Stimulated activated CD8-positive, alpha-beta memory T cell treated with anti-CD3 and anti-CD28 coated beads, Interleukin-4, amount 100 ng/mL, for 4 hours (primary cell): Measurements from ENCODE around the gene ESPL1.
"Not testable (repeated sequence)": the region's sequence is repeated elsewhere in the genome, so short reads cannot be mapped to it uniquely, and the experiment has no call there.

Experiments
- DNase-seq, 2 donors: peaks; one replicate each; pipeline ENCODE4 v3.0.0-alpha.2; 2020; ENCODE audit warnings: low read depth in 2 of 2, low spot score in 1 of 2

The ESPL1 gene

DNA sequence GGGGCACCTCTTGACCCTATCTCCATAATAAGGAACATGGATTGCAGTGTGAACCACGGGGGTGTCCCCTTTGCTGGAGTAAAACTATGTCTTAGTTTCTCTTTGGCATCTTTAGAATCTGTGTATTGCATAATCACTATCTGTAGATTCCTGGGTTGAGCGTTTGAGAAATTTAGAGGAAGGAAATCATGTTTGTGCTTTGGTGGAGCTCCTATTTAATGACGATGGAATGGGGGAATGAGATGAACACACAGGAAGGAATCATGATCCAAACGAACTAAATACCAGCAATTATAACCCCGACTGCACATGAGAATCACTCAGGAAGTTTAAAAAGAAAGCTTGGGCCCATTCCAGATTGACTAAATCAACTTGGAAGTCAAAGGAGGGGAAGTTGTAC lies 30.1 kb downstream of the ESPL1 start:
- no peak for DNase-seq

DNA sequence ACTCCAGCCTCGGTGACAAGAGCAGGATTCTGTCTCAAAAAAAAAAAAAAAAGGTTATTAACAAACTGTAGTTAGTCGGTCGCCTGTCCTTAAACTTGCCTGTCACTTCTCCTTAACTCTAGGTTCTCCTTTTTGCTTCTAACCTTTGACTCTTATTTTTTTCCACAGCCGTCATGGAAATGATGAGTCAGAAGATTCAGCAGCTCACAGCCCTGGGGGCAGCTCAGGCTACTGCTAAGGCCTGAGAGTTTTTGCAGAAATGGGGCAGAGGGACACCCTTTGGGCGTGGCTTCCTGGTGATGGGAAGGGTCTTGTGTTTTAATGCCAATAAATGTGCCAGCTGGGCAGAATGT lies 31.0 kb downstream of the ESPL1 start:
- no peak for DNase-seq

DNA sequence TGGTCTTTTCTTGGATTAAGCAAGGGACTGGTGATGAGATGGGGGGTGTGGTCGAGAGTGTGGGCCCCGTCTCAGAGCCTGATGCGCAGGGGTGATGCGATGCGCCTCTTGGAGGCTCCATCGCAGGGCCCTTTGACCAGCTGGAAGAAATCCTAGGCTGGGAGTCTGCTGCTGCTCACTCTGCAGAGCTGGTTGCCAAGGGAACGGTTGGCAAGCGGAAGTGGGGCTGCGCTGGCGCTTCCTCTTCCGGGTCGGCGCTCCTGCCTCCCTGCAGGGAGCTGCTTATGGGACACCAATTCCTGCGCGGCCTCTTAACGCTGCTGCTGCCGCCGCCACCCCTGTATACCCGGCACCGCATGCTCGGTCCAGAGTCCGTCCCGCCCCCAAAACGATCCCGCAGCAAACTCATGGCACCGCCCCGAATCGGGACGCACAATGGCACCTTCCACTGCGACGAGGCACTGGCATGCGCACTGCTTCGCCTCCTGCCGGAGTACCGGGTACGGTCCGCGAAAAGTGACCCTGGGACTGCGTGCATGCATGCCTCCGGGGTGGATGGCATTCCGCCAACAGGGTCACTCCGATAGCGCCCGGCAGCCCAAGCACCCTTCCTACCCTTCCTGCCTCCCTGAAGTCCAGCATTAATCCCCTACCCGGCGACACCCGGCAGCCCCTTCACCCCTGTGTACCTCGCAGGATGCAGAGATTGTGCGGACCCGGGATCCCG lies 31.5 kb downstream of the ESPL1 start, which contains the start of gene MYG1:
TSS of gene MYG1 (plus strand) at position 242 of the 727 bp plus-strand sequence. CDS start at position 285, 43 bp downstream.
- peak; percentile 39 to 64 for DNase-seq

DNA sequence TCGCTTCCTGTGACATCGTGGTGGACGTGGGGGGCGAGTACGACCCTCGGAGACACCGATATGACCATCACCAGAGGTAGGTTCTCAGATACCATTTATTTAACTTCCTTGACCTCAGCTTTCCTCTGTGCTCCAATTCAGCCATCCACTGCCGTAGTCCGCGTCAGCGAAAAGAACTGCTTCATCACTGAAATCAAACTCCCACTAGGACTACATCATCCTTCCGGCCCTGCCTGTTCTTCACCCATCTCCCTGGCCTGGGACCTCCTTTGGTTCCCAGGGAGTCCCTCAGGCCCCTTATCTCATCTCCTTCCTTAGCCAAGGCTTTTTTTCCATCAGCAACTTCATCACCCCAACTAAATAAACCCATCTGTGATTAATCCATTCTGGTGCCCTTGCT lies 32.1 kb downstream of the ESPL1 start:
- no peak for DNase-seq

DNA sequence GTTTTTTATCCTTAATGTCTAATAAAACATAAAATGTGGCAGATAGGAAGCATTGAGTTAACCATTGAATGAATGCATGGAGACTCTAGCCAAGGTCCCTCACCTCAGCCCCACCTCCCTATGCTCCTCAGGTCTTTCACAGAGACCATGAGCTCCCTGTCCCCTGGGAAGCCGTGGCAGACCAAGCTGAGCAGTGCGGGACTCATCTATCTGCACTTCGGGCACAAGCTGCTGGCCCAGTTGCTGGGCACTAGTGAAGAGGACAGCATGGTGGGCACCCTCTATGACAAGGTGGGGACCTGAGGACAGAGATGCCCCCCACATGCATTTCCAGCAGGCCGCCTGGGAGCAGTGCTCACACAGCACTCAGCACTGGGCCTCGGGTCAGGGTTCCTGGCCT lies 34.8 kb downstream of the ESPL1 start:
- no peak for DNase-seq

DNA sequence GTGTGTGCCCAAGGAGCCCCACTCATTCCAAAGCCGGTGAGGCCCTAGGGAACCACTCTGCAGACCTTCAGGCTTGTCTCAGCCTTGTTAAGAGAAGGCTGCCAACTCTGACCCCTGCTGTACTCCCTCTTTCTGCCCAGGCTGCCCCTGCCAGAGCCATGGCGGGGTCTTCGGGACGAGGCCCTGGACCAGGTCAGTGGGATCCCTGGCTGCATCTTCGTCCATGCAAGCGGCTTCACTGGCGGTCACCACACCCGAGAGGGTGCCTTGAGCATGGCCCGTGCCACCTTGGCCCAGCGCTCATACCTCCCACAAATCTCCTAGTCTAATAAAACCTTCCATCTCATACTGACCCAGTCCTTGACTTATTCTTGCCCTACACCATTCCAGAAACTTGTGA lies 38.7 kb downstream of the ESPL1 start:
- DNase-seq = no peak

DNA sequence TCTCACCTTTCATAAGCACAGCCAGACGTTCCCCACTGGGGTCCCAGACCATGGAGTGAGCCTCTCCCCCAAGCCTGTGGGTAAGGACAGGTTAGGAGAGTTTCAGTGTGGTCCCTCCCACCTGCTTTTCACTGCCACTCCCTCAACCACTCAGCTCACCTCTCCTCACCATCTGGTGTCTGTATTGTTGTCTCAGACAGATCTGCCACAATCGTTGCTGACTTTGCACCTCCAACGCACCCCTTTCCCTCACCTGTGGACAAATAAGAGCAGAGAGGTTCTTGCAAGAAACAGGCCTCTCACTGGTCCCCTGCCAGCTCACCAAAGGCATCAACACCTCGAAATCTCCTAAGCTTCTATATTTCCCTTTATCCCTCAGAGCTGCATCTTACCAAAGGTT lies 40.2 kb downstream of the ESPL1 start:
- DNase-seq = no peak

DNA sequence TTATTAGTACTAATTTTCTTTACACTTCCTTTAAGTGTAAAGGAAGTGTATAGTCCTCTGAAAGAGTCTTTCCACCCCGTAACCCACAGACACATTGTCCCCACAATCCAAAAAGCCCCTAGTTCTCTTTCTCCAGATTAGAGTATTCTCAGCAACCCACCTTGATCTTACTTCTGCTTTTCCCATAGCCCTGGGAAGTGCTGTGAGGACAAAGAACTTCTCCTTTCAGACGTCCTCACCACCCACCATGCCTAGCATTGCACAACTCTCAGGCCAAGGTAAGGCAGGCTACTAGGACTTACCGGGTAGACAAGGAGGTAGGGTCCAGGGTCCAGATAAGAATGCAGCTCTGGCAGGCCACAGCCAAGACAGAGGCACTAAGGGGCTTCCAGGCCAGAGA lies 45.9 kb downstream of the ESPL1 start:
- DNase-seq = no peak

DNA sequence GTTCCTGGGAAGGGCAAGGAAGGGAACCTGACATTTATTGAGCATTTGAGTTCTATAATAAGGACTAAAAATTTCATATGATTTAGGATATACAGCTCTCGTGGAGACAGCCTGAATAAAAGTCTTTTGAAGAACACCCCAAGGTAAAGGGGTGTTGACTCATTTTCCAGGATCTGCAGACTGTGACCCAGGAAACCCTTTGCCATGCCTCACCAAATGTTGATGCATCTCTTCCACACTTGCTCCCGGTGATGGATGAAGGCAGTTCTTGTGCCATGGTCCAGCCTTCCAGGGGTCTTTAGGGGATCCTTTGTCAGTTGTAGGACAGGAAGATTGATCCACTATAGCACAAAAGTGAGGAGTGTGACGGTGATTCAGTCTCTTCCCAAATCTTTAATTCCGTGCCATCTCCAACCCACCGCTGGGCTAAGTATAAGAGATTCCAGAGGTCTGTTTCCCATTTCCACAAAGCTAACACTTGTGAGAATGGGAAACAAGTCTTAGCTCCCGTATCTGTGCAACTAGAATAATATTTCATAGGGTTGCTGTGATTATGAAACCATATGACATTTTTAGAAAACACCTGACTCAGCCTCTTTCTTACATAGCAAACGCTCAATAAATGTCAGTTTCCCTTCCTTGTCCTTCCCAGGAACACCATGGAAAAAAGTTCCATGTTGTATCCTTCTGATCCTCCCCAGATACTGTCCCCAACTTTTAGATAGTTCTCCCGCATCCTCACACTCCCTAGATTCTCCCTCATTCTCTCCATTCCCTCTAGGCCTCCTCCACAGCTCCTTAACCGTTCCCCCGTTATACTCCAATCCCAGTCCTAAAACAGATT lies 52.5 kb downstream of the ESPL1 start:
- DNase-seq = no peak

DNA sequence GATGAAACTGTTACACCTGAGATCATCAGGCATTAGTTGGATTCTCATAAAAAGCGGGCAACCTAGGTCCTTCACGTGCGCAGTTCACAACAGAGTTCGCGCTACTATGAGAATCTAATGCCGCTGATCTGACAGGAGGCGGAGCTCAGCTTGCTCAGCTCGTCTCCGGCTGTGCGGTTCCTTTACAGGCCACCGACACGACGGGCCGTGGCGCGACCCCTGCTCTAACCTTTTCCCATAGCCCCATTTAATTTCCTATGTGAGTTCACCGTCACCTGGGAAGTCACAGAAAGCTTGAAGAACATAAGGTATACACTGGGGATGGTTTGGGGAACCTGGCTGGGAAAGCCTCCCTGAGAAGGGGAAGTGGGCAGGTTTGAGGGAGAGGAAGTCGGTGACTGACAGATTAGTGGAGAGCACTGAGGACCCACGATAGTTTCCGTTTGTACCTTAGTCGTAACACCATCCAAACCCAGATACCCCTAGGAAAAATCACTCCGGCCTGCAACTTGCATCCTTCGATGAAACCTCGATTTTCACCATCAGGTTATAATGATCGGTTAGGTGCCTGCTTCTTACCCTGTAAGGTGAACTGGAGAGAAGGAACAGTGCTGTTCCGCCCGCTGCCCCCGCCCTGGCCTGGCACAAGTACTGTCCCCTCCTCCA lies 56.1 kb downstream of the ESPL1 start:
- DNase-seq = no peak

DNA sequence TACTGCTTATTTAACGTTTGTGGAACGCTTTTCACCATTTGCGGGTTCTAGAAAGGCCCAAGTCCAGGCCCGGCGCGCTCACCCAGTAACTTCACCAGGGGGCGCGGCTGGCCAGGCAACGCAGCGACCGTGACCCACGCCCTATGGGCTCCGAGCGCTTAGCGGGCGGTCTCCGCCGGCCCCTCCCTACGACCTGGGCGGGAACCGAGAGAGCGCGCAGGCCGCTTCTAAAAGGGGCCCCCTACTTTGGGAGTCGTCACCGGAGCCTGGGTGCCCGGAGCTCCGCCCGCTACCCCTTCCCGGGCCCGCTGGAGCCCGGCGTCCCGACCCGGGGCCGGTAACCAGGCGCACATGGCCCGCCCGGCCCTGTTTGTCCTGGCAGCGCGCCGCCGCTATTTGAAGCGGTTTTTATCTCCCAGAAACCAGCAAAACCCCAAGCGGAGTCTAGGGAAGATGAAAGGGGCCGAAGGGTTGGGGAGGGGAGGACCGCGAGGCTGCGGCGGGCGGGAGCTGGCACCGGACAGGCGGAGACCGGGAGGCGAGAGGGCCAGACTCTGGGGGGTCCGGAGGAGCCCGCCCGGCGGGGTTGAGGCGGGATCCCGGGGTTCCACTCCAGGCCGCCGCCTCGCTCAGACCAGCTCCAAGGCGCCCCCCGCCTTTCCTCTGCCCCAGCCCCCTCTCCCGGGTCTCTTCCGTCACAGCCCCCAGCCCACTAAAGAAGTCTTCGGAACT lies 56.8 kb downstream of the ESPL1 start:
- DNase-seq = peak; percentile 52 to 72

DNA sequence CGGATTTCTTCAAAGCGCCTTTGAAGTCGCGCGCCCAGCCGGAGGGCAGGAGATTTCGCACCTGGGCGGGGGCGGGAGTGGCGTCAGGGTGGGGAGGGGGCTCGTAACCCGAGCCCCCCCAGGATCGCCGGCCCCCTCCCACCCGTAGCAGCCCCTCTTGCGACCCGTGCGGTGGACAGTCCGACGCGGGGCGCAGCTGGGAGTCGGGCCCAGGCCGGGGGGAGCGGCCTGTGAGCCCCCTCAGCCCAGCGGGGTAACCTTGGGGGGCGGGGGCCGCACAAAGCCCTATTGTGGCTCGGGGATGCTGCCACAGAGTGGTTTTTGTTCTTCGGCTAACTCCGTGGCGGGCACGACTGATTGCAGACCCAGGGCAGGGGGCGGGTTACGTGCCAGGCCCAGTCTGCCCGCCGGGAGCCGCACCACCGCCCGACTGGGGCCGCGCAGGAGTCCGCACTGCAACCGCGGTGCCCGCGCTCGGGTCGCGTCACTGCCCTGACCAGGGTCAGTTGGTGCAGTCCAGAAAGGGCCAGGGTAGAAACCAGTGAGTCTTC lies 57.5 kb downstream of the ESPL1 start:
- DNase-seq = no peak

DNA sequence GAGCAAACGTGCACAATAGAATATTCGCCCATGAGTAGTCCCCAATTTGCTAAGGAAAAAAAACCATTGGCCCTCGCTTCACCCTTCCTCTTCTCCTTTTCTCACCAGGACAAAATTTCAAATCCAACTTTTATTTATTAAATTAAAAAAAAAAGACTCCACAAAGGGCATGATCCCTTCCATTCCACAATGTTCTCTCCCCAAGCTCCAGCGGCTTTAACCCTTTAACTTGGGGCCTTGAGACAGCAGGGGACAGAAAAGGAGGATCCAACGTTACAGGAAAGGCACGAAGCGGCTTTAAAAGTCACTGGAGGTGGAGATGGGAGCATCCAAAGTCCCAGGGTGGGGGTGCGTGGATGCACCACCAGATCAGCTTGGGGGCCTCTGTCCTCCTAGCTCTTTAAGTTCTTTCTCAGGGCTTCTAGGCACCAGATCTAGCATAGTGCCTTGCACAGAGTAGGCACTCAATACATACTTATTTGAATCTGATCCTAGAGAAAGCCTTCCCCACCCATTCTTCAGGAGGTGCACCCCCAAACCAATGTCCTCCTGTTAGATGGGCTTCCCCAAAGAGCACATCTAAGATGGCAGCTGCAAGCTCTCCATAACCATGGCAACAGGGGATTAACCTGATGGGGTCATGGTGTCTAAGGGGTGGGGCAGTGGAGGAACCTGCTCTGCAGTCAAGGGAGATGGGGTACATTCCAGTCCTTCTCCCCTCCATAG lies 58.5 kb downstream of the ESPL1 start:
- DNase-seq = no peak

DNA sequence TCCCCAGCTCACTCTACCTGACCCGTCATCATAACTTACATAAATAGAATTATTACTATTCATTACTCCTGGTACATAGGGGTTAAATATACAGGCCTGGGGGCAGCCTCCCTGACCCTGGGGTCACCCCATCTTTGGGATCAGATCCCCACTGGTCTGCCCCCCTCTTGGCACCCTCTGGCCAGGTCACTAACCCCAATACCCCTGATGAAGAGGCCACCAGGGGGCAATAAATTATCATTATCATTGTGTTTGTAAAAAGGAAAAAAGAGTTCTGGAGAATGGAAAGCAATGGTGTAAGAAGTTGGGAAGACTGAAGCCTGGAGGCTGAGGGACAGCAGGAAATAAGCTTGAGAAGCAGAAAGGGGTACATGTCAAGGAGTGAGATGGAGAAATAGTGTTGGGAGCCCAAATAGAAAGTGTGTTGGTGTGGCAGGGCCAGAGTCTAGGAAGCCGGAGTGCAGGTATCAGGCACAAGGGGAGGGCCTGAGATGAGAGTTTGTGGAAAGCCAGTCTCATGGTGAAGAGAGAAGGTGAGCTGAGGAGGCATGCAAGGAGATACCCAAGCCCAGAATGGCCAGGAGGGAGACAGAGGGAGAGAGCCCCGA lies 59.4 kb downstream of the ESPL1 start:
- DNase-seq = no peak

DNA sequence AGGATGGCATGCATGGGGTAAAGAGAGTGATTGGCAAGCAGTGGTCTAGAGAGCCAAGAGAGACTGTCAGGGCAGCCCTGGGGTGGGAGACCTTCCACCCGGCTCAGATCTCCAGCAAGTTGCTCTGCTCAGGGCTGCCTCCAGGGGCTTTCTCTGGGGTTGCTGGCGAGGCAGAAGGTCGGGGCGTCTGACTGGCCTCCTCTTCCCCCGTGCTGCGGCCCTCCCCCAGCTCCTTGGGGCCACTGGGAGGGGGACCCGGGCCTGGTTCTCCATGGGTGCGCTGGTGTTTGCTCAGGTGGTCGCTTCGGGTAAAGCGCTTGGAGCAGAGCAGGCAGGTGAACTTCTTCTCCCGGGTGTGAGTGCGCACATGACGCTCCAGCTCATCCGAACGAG lies 59.9 kb downstream of the ESPL1 start:
- DNase-seq = no peak

DNA sequence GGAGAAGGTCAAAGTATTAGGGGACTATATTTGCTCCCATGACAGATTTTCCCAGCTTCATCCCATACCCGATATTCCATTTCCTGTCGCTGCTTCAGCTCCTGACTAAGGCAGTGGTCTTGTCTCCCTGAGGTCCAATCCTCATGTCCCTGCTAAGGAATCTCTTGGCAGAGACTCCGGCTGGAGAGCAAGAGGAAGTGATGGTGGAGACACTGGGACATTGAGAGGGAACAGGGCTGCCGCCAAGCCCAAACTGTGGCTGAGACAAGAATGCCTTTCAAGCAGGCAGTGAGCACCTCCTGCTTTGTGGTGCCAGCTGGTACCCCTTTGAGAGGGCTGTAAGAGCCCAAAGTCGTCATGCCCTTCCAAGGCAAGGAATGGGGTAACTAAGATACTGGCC lies 62.6 kb downstream of the ESPL1 start:
- DNase-seq = no peak

DNA sequence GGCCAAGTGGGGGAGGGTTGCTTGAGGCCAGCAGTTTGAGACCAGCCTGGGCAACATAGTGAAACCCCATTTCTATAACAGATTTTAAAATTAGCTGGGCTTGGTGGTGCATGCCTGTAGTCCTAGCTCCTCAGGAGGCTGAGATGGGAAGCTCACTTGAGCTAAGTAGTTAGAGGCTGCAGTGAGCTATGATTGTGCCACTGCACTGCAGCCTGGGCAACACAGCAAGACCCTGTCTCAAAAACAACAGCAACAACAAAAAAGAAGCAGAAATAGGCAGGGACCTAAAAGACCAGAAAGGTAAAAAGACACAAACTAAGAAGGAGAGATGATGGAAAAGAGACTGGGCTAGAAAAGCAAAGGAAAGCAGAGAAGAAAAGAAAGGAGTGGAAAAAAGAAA lies 64.2 kb downstream of the ESPL1 start:
- DNase-seq = not testable (repeated sequence)

DNA sequence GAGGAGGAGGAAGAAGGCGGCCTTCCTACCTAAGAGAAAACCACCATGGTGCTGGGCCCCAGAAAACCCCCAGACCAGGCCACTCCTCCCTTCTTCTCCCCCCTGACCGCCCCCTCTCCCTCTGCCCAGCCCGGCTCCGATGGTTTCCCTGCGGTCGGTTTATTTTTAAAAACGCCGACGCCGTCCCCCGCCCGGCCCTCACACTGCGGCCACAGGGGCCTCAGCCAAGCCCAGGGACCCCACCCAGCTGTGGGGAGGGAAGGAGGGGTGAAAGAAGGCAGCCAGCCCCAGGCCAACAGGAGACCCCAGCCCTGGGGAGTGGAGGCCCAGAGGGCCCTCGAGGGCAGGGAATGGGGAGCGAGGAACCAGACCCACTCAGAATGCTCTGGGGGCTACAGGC lies 64.6 kb downstream of the ESPL1 start:
- DNase-seq = no peak

DNA sequence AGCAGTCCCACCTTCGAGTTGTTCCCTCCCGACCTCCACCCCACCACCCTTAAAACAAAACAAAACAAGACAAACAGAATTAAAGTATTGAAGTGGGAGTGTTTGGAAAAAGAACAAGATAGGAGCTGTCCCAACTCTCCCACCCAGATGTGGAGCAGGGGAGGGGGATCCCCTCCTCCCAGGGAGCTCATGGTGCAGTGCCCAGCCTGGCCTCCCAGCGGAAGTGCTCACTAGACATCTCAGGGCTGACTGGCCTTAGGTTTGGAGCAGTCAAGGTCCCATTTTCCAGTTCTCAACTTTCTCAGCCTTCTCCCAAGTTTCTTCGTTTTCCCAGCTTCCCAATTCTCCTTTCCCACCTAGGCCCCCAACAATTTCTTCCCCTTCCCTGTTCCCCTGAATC lies 65.2 kb downstream of the ESPL1 start:
- no peak for DNase-seq

DNA sequence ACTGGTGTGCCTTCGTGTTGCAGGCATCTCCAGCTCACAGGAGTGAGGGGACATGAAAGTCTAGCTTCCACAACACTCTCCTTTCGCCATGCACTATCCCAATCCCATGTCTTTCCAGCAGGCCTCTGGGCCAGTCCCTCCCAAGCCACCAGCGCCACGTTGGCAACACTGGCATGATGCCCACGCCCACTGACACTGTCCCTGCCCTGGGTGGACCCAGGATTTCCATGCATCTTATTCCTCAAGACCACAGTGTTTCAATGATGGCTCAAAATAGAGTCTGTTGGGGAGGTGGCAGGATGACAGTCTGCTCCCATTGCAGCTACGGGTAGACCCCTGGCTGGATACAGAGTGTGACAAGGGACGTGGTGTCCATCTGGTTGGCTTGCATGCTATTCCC lies 65.7 kb downstream of the ESPL1 start:
- DNase-seq = no peak
